A673 (cell line): ENCODE results near the gene ADORA2B.

Experiments used
- EZH2 ChIP-seq: fragments of 200-600 bp; sonication (generic); IDR thresholded peaks from 2 replicates; pipeline ENCODE4 v1.6.1; 2017; ENCODE audit warnings: borderline replicate concordance, low read depth, mild to moderate bottlenecking, mixed read lengths, antibody characterized with exemption, low read length; ENCODE audit not compliant: poor library complexity, severe bottlenecking
- TF ChIP-seq, protein P1 (sequence below): fragments of 300-800, 200-600 bp; sonication (generic); conservative IDR thresholded peaks from 2 replicates; pipeline ENCODE4 v1.5.1; 2017; ENCODE audit warnings: low read depth, mild to moderate bottlenecking, antibody characterized with exemption, low read length, moderate library complexity, mixed read lengths

DNA sequence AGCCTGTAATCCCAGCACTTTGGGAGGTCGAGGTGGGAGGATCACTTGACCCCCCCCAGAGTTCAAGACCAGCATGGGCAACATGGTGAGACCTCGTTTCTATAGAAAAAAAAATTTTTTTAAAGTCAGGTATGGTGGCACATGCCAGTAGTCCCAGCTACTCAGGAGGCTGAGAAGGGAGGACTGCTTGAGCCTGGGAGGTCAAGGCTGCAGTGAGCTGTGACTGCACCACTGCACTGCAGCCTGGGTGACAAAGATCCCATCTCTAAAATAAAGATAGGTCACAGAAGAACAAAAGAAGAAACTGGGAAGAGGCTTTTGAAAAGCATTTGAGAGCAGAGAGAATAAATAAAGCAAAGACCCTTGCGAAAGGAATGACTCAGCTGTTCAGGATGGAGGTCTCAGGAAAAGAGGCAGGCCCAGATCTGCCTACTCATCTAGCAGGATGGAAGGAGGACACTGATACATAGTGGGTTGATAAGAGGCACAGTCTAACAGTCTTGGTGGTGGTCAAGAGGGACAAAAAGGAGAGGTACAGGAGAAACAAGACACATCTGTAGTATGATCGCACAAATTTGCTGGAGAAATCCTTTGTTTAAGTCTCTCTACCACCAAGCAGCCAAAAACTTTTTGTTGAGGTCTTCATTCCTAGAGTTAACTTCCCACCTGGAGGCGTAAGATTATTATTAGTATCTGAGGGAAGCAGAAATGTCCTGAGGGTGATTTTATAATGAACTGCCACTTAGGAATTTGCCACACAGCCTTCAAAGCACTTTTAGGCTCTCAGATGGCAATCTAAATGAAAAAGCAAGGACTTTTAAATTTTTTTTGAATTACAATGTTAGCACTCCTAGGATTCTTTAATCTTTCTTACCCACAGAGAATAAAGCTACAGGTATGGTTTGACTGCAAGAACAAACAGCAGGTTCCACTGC, 37.0 kb downstream of the ADORA2B start:
- TF ChIP-seq, protein P1, sequence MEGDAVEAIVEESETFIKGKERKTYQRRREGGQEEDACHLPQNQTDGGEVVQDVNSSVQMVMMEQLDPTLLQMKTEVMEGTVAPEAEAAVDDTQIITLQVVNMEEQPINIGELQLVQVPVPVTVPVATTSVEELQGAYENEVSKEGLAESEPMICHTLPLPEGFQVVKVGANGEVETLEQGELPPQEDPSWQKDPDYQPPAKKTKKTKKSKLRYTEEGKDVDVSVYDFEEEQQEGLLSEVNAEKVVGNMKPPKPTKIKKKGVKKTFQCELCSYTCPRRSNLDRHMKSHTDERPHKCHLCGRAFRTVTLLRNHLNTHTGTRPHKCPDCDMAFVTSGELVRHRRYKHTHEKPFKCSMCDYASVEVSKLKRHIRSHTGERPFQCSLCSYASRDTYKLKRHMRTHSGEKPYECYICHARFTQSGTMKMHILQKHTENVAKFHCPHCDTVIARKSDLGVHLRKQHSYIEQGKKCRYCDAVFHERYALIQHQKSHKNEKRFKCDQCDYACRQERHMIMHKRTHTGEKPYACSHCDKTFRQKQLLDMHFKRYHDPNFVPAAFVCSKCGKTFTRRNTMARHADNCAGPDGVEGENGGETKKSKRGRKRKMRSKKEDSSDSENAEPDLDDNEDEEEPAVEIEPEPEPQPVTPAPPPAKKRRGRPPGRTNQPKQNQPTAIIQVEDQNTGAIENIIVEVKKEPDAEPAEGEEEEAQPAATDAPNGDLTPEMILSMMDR: no peak
- TF ChIP-seq EZH2: no peak
